PFSK-1 (cell line): Measurements from ENCODE around the gene YTHDC1.

Experiments
- FOXP2 ChIP-seq: optimal IDR thresholded peaks from 2 replicates; pipeline ENCODE3; 2011; ENCODE audit warnings: borderline replicate concordance, control low read depth, inconsistent platforms; ENCODE audit not compliant: insufficient read depth; ENCODE audit errors: extremely low read length, extremely low read depth
- POLR2AphosphoS5 ChIP-seq: IDR thresholded peaks from 2 replicates; pipeline ENCODE4 v1.6.1; 2012; ENCODE audit warnings: low read depth, mild to moderate bottlenecking, control low read depth, low read length, moderate library complexity
- REST ChIP-seq, 2 experiments: IDR thresholded peaks; 2 replicates each; pipeline versions ENCODE4 v1.6.1 to v1.8.0; 2011 to 2012; ENCODE audit warnings: low read depth in 2 of 2, low read length in 2 of 2, control low read depth in 1 of 2, inconsistent platforms in 1 of 2, mild to moderate bottlenecking in 1 of 2, moderate library complexity in 1 of 2; ENCODE audit not compliant: insufficient read depth in 1 of 2
- SIN3A ChIP-seq: IDR thresholded peaks from 2 replicates; pipeline ENCODE4 v1.6.1; 2012; ENCODE audit warnings: mild to moderate bottlenecking, low read length, moderate library complexity, borderline replicate concordance; ENCODE audit not compliant: insufficient read depth
- TAF1 ChIP-seq: IDR thresholded peaks from 2 replicates; pipeline ENCODE4 v1.6.1; 2012; ENCODE audit warnings: low read length, control low read depth, borderline replicate concordance; ENCODE audit not compliant: insufficient read depth

Gene YTHDC1

GRCh38 chr4:68346461-68346860, 3.4 kb downstream of the YTHDC1 start:
- TF ChIP-seq TAF1: no peak
- TF ChIP-seq FOXP2: no peak
- no peak for TF ChIP-seq POLR2AphosphoS5
- TF ChIP-seq REST (IDR thresholded peaks at IDR 0.05; ENCODE audit: insufficient read depth in 1 of 2, low read depth in 2 of 2, low read length in 2 of 2): no peak
- no peak for TF ChIP-seq SIN3A

- TF ChIP-seq REST (IDR thresholded peaks at IDR 0.05; ENCODE audit: insufficient read depth in 1 of 2, low read depth in 2 of 2, low read length in 2 of 2) (no peak), FOXP2 (no peak), POLR2AphosphoS5 (no peak), TAF1 (no peak), SIN3A (no peak)
Measured at GRCh38 chr4:68344785-68345184, 5.1 kb downstream of the YTHDC1 start.

GRCh38 chr4:68344049-68344448, 5.8 kb downstream of the YTHDC1 start:
- TF ChIP-seq TAF1 (no peak), POLR2AphosphoS5 (no peak), SIN3A (no peak), REST (IDR thresholded peaks at IDR 0.05; ENCODE audit: insufficient read depth in 1 of 2, low read depth in 2 of 2, low read length in 2 of 2) (no peak), FOXP2 (no peak)

GRCh38 chr4:68342134-68342533, 7.8 kb downstream of the YTHDC1 start:
- TF ChIP-seq TAF1 (no peak), SIN3A (no peak), REST (IDR thresholded peaks at IDR 0.05; ENCODE audit: insufficient read depth in 1 of 2, low read depth in 2 of 2, low read length in 2 of 2) (no peak), FOXP2 (no peak), POLR2AphosphoS5 (no peak)

- TF ChIP-seq SIN3A: no peak
- no peak for TF ChIP-seq TAF1
- no peak for TF ChIP-seq FOXP2
- TF ChIP-seq REST (IDR thresholded peaks at IDR 0.05; ENCODE audit: insufficient read depth in 1 of 2, low read depth in 2 of 2, low read length in 2 of 2): no peak
- TF ChIP-seq POLR2AphosphoS5: no peak
Measured at GRCh38 chr4:68338625-68339024, 11.3 kb downstream of the YTHDC1 start.
